HG03575 (cell line): ENCODE data around the gene SLC22A23.

ENCODE experiments used
- ATAC-seq: cut with Tn5 transposase; IDR thresholded peaks from one replicate; pipeline ENCODE4 v1.9.1; 2021; ENCODE audit not compliant: unreplicated experiment, insufficient number of reproducible peaks, low FRiP score; ENCODE audit errors: extremely low read depth

SLC22A23 gene

GRCh38 chr6:3287308-3287707, 169.5 kb downstream of the SLC22A23 start:
- ATAC-seq, result no peak

GRCh38 chr6:3286641-3287171, 170.1 kb downstream of the SLC22A23 start:
- no peak for ATAC-seq

GRCh38 chr6:3285732-3286131, 171.1 kb downstream of the SLC22A23 start:
- no peak for ATAC-seq

- no peak for ATAC-seq
Observed at GRCh38 chr6:3285049-3285639, 171.7 kb downstream of the SLC22A23 start.

GRCh38 chr6:3284436-3284876, 172.4 kb downstream of the SLC22A23 start:
- no peak for ATAC-seq

GRCh38 chr6:3283641-3284435, 173.0 kb downstream of the SLC22A23 start:
- ATAC-seq, result no peak

GRCh38 chr6:3283241-3283640, 173.6 kb downstream of the SLC22A23 start:
- ATAC-seq, result no peak

GRCh38 chr6:3282476-3283236, 174.2 kb downstream of the SLC22A23 start:
- no peak for ATAC-seq

- no peak for ATAC-seq
Observed at GRCh38 chr6:3281631-3282475, 175.0 kb downstream of the SLC22A23 start.

GRCh38 chr6:3280866-3281465, 175.9 kb downstream of the SLC22A23 start:
- ATAC-seq, result no peak

GRCh38 chr6:3280091-3280490, 176.8 kb downstream of the SLC22A23 start:
- ATAC-seq, result no peak

GRCh38 chr6:3278691-3279090, 178.2 kb downstream of the SLC22A23 start:
- no peak for ATAC-seq

GRCh38 chr6:3277851-3278416, 178.9 kb downstream of the SLC22A23 start:
- ATAC-seq, result no peak

GRCh38 chr6:3277251-3277650, 179.6 kb downstream of the SLC22A23 start:
- ATAC-seq, result no peak

GRCh38 chr6:3276174-3277167, 180.4 kb downstream of the SLC22A23 start:
- ATAC-seq, result no peak

- no peak for ATAC-seq
Observed at GRCh38 chr6:3273707-3274521, 182.9 kb downstream of the SLC22A23 start.
